Kidney capillary endothelial cell (primary cell): Measurements from ENCODE around the gene PEDS1.
"Not testable (repeated sequence)": the region's sequence is repeated elsewhere in the genome, so short reads cannot be mapped to it uniquely, and the experiment has no call there.

ENCODE experiments used
- DNase-seq: peaks from one replicate; pipeline ENCODE4 v3.0.0-alpha.2; 2018; ENCODE audit warnings: low spot score

The PEDS1 gene

GRCh38 chr20:50112512-50113419 lies 40.8 kb downstream of the PEDS1 start, which contains the start of gene UBE2V1:
TSS of gene UBE2V1 (minus strand) at chr20:50113150. CDS start at chr20:50113128, 22 bp downstream.
- DNase-seq = peak; percentile 86

- DNase-seq = no peak
Measured at GRCh38 chr20:50111829-50112495, 41.6 kb downstream of the PEDS1 start.

- no peak for DNase-seq
Measured at GRCh38 chr20:50111120-50111828, 42.2 kb downstream of the PEDS1 start.

GRCh38 chr20:50110141-50111047 lies 43.1 kb downstream of the PEDS1 start:
- DNase-seq = no peak

GRCh38 chr20:50108556-50109235 lies 44.8 kb downstream of the PEDS1 start:
- DNase-seq = no peak

GRCh38 chr20:50107796-50108331 lies 45.7 kb downstream of the PEDS1 start:
- no peak for DNase-seq

- peak; percentile 71 for DNase-seq
Measured at GRCh38 chr20:50107086-50107660, 46.4 kb downstream of the PEDS1 start.

GRCh38 chr20:50106669-50107068 lies 46.9 kb downstream of the PEDS1 start:
- DNase-seq = not testable (repeated sequence)
